NT2/D1 (cell line): Measurements from ENCODE around the gene SLX4IP.

Source experiments
- SUZ12 ChIP-seq: IDR thresholded peaks from 2 replicates; pipeline ENCODE4 v1.6.1; 2011; ENCODE audit not compliant: insufficient read length, insufficient read depth; ENCODE audit errors: extremely low read depth
- YY1 ChIP-seq: IDR thresholded peaks from 2 replicates; pipeline ENCODE4 v1.6.1; 2011; ENCODE audit not compliant: insufficient read length, insufficient read depth

GRCh38 chr20:10432079-10432478 lies 3.0 kb upstream of the SLX4IP start:
- TF ChIP-seq YY1: no peak
- TF ChIP-seq SUZ12: no peak
